GM12891 (cell line): Measurements from ENCODE around the gene ARGLU1. TPM values are rescaled to one million over a fixed set of nuclear protein-coding genes. Genes with fewer than 3 reads are reported as not detected.
"Not testable (repeated sequence)": the region's sequence is repeated elsewhere in the genome, so short reads cannot be mapped to it uniquely, and the experiment has no call there.

Experiments
- DNase-seq: peaks from one replicate; pipeline ENCODE4 v3.0.0; 2011; ENCODE audit warnings: low spot score; ENCODE audit not compliant: insufficient read length
- FAIRE-seq: peaks from 2 replicates; lab custom pipeline; 2011; peaks lifted over from hg19 to GRCh38; lab: Jason Lieb, UNC
- PAX5 ChIP-seq: IDR thresholded peaks from 2 replicates; pipeline ENCODE4 v1.6.1; 2011; ENCODE audit warnings: low read length, moderate library complexity, mild to moderate bottlenecking; ENCODE audit not compliant: insufficient read depth, severe bottlenecking
- POLR2A ChIP-seq: IDR thresholded peaks from 2 replicates; pipeline ENCODE4 v1.6.1; 2011; ENCODE audit warnings: low read depth, low read length, control low read depth
- POLR2AphosphoS5 ChIP-seq: IDR thresholded peaks from 2 replicates; pipeline ENCODE4 v1.6.1; 2011; ENCODE audit warnings: low read depth, low read length, control low read depth
- POU2F2 ChIP-seq: IDR thresholded peaks from 2 replicates; pipeline ENCODE4 v1.6.1; 2011; ENCODE audit warnings: low read depth, mild to moderate bottlenecking, control low read depth, low read length, moderate library complexity
- SPI1 ChIP-seq: IDR thresholded peaks from 2 replicates; pipeline ENCODE4 v1.6.1; 2011; ENCODE audit warnings: low read depth, low read length, control low read depth
- TAF1 ChIP-seq: IDR thresholded peaks from 2 replicates; pipeline ENCODE4 v1.6.1; 2011; ENCODE audit warnings: low read depth, low read length, control low read depth
- polyA plus RNA-seq: library from polyadenylated mRNA; unstranded; fragments of >200 nt; gene quantifications from one replicate; pipeline ENCODE4 v1.2.1, GENCODE V29; 2012; ENCODE audit warnings: low read depth, missing spikeins, inconsistent platforms; ENCODE audit not compliant: missing spikeins

Gene ARGLU1, protein sequence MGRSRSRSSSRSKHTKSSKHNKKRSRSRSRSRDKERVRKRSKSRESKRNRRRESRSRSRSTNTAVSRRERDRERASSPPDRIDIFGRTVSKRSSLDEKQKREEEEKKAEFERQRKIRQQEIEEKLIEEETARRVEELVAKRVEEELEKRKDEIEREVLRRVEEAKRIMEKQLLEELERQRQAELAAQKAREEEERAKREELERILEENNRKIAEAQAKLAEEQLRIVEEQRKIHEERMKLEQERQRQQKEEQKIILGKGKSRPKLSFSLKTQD
- polyA plus RNA-seq = 113 TPM

DNA sequence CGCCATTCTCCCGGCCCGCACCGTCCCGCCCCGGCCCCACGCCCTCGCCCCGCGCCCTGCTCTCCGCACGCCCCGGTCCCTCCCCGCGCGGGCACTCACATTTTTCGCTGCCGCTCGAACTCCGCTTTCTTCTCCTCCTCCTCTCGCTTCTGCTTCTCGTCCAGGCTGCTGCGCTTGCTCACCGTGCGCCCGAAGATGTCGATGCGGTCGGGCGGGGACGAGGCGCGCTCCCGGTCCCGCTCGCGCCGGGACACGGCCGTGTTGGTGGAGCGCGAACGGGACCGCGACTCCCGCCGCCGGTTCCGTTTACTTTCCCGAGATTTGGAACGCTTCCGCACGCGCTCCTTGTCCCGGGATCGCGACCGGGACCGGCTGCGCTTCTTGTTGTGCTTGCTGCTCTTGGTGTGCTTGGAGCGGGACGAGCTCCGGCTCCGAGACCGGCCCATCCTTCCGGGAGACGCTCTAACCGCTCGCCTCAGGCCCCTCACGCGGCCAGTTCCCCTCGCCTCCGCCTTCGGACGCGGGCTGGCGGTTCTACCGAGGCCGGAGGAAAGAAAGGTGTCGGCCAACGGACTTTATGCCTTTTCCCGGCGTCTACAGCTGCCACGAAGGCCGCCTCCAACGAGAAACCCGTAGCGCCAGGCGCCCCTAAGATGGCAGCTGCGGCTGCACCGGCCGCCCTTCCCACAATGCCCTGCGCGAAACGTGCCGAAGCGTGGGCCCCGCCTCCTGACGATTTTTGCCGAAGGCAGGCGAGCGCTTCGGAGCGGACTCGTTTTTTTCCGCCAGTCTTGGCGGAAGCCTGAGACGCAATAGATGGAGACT, at the start of gene ARGLU1:
Gene ARGLU1, minus strand, starts transcription at position 664 of the 825 bp plus-strand sequence. Its CDS starts 218 bp downstream, at position 446.
- FAIRE-seq = peak; percentile 99
- TF ChIP-seq PAX5 (no peak), POLR2A (peak; percentile 88), POU2F2 (no peak), POLR2AphosphoS5 (peak; percentile 90), TAF1 (peak; percentile 77)
- DNase-seq = peak; percentile 62

DNA sequence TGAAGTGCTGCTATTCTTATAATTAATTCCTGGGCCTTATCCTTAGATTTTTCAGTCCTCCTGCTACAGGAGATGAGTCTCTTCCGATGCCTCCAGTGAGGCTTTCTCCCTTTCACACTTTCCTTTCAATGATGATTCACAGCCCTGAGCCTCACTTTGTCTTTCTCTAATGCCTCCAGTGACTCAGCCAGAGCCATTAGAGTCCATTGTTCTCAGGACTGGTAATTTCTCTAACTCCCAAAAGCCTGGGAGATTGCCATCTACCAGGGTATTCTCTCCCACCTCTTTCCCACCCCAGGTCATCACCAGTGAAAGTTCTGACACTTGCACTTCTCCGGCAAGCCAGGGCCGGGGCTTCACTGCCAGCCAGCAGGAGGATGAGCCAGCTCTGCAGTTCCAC, 49.6 kb upstream of the ARGLU1 start:
- FAIRE-seq (no peak), DNase-seq (no peak)
- no peak for TF ChIP-seq POU2F2
- TF ChIP-seq PAX5 = no peak
- TF ChIP-seq SPI1 = no peak
- TF ChIP-seq POLR2A = no peak
- no peak for TF ChIP-seq POLR2AphosphoS5
- no peak for TF ChIP-seq TAF1

DNA sequence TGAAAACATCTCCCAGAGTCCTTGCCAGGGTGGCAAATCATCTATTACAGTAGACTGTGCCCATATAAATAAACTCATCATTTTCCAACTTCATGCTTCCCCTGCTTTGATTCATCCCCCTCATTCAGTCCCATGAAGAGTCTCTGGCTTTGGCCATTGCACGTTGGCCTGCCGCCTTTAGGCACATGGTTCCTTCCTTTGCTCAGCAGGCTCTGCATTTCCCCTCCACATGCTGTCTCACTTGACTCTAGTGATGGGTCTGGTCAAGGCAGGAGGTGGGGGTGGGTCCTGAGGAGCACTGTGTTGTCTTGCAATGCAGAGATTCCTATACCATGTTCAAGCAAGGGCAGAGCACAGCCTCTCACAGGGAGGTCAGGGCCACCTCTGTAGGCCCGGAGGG, 48.8 kb upstream of the ARGLU1 start:
- DNase-seq = no peak
- no peak for TF ChIP-seq TAF1
- no peak for TF ChIP-seq PAX5
- TF ChIP-seq POLR2A = no peak
- TF ChIP-seq POU2F2 = no peak
- no peak for TF ChIP-seq SPI1
- TF ChIP-seq POLR2AphosphoS5 = no peak
- no peak for FAIRE-seq

DNA sequence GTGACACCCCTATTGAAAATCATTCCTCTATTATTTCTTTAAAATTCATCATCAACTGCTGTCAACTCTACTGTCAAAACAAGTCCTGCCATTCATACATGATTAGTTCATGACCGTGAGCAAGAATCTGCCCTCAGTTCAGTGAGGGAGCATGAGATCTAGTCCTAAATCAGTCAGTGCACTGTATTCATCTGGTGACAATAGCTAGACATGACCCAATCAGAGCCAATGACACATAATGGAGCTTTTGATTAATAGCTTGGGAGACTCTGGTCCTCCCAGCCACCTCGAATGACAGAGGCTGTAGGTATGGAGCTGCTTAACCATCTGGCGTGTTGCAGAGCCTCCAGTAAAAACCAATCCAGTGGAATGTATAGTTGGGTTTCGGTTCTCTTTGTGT, 46.9 kb upstream of the ARGLU1 start:
- no peak for DNase-seq
- TF ChIP-seq SPI1 (no peak), POLR2A (no peak), TAF1 (no peak), POU2F2 (no peak), PAX5 (no peak), POLR2AphosphoS5 (no peak)
- FAIRE-seq = no peak

DNA sequence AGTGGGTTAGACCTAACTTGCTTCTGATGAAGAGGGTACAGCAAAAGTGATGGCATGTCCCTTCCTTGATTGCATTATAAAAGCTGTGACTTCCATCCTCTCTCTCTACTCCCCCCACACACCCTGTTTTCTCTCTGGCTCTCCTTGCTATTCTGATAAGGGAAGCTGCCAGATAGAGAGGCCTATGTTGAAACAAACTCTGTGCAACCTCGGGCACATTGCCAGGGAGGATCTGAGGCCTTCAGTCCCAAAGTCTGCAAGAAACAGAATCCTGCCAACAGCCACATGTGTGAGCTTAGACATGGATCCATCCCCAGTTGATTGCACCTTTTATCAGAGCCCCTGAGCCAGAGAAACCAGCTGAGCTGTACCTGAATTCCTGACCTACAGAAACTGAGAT, 44.8 kb upstream of the ARGLU1 start:
- DNase-seq = no peak
- no peak for FAIRE-seq
- no peak for TF ChIP-seq POU2F2
- TF ChIP-seq PAX5 = no peak
- no peak for TF ChIP-seq TAF1
- no peak for TF ChIP-seq SPI1
- no peak for TF ChIP-seq POLR2AphosphoS5
- TF ChIP-seq POLR2A = no peak

DNA sequence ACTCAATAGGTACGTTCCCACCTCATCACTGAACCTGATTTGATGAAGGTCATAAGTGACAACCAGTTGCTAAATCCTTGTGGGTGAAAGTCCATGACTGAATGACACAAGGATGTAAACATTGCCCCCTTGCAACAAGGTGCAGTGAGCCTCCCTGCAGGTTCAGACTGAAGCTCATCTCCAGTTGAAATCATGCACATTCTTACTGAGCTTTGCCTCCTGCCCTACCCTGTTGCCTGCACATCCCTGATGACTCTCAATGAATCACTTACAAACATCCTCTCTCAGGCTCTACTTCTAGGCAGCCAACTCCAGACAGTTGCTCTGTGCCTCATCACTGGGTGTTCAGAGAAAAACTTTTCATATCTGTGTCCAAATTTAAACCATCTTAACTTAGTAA, 42.5 kb upstream of the ARGLU1 start:
- FAIRE-seq (no peak), DNase-seq (no peak)
- TF ChIP-seq SPI1 (no peak), POLR2A (no peak), POLR2AphosphoS5 (no peak), PAX5 (no peak), POU2F2 (no peak), TAF1 (no peak)

DNA sequence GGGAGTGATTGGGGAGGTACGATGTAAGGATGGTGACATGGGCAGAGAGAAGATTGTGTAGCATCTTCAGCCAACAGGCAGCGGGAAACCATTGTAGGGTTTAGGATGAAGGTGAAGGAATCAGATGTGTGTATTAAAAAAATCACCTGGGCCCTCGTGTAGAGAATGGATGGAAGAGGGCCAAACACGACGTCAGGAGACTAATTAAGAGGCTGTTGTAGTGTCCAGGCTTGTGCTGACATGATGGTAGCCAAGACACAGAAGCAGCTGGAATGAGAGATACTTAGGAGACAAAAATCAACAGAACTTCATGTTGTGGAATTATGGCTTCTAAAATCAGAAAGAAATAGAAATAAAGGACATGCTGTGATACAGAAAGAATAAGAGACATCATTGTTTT, 41.2 kb upstream of the ARGLU1 start:
- FAIRE-seq (no peak), DNase-seq (no peak)
- TF ChIP-seq PAX5 (no peak), SPI1 (no peak), TAF1 (no peak), POLR2A (no peak), POLR2AphosphoS5 (no peak), POU2F2 (no peak)

DNA sequence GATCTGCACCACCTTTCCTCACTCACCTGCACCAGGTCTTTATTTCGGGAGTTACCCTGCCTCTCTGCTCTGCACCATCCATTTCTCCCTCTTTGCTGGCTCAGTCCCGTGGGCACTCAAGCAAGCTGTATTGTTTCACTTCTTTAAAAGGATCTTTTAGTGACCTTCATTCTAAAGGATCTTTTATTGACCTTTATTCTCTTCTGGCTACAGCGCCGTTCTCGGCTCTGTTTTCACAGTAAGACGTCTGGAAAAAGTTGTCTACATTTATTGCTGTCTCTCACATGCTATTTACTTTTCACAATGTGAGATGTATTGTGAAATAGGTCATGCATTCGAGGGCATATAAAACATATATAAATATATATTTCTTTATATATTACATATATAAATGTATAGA, 35.6 kb upstream of the ARGLU1 start:
- FAIRE-seq (no peak), DNase-seq (no peak)
- no peak for TF ChIP-seq POU2F2

DNA sequence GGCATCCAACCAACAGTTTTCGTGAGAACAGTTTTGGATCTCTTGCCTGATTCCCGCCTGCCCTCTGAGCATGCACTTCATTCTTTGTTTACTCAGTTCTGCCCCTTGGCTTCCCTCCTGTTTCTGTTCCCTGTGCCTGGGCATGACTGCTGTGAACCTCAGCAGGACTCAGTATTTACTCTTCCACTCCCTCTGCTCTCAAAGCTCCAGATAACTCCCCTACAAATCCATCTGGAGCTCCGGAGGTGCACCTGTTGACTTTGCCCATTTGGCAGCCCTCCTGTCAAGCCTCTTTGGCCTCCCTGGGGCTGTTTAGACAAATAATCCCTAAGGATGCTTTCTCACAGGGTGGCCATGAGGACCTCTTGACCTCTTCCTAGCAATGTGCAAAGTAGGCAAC, 34.2 kb upstream of the ARGLU1 start:
- FAIRE-seq (no peak), DNase-seq (no peak)
- no peak for TF ChIP-seq POLR2AphosphoS5
- TF ChIP-seq POLR2A = no peak
- no peak for TF ChIP-seq PAX5
- no peak for TF ChIP-seq SPI1
- TF ChIP-seq TAF1 = no peak
- no peak for TF ChIP-seq POU2F2

DNA sequence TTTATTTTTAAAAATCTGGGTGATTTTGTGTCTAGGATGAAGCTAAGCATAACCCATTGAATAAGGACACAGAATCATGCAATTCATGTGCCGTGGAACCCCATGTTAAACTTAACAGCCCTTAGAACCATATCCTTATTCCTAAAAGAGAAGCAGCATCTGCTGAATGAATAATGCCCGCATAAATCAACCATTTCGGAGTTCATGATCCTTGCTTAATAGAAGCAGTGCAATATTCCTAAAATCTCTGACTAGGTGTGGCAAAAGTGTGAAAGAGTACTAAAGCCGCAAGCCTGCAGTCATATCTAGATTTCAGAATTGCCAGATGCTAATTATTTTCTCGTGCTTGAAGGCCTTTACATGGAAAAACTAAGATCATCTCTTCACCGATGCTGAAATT, 33.6 kb upstream of the ARGLU1 start:
- no peak for FAIRE-seq

DNA sequence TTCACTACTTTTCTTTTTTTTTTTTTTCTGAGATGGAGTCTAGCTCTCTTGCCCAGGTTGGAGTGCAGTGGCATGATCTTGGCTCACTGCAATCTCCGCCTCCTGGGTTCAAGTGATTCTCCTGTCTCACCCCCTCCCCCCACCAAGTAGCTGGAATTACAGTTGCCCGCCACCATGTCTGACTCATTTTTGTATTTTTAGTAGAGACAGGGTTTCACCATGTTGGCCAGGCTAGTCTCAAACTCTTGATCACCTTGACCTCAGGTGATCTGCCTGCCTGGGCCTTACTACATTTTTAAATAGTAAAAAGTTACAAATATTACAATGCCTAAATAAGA, 32.8 kb upstream of the ARGLU1 start:
- not testable (repeated sequence) for DNase-seq, FAIRE-seq

More for the DNA sequence above, 33.6 kb upstream of the ARGLU1 start:
- no peak for DNase-seq
- TF ChIP-seq POLR2AphosphoS5 (no peak), TAF1 (no peak), POU2F2 (no peak), POLR2A (no peak), PAX5 (no peak), SPI1 (no peak)
